Coronary artery (tissue), 2 donors: ENCODE measurements around the gene ADGRG6.
A peak's percentile ranks its signal among the peaks of the same experiment; 100 is the strongest.

Experiments used
- DNase-seq: peaks from one replicate; pipeline ENCODE4 v3.0.0-alpha.2; 2017; ENCODE audit warnings: low spot score
- H3K27ac ChIP-seq, 2 donors: fragments of 200-600 bp; sonication (generic); one replicate each; pipeline ENCODE4 v1.5.1; 2016 to 2019
- H3K4me3 ChIP-seq: fragments of 200-600 bp; sonication (generic); 2 replicates; pipeline ENCODE4 v1.5.1; 2016; ENCODE audit warnings: mild to moderate bottlenecking, moderate library complexity
- CTCF ChIP-seq: fragments of 200-600 bp; sonication (generic); IDR thresholded peaks from one replicate; pipeline ENCODE4 v1.5.1; 2019; ENCODE audit warnings: antibody characterized with exemption

The ADGRG6 gene

GRCh38 chr6:142297605-142297995, 4.2 kb upstream of the ADGRG6 start:
- no peak for TF ChIP-seq CTCF
- Histone ChIP-seq H3K4me3 (no peak overlapping the region), H3K27ac (no peak overlapping the region)
- DNase-seq = no peak

- TF ChIP-seq CTCF = no peak
- Histone ChIP-seq H3K4me3 (no peak overlapping the region), H3K27ac (no peak overlapping the region)
- no peak for DNase-seq
These were observed 3.6 kb upstream of the ADGRG6 start for GRCh38 chr6:142297996-142298753.

- no peak for DNase-seq
- H3K4me3 ChIP-seq = no peak overlapping the region
- H3K27ac ChIP-seq = no peak overlapping the region
- no peak for TF ChIP-seq CTCF
These were observed 1.5 kb upstream of the ADGRG6 start for GRCh38 chr6:142300302-142300701.

GRCh38 chr6:142300758-142301650, 803 bp upstream of the ADGRG6 start:
- no peak for DNase-seq
- peak overlapping the region; percentile 74 for H3K4me3 ChIP-seq
- peak overlapping the region in 1 of 2 donors; percentile 69 for H3K27ac ChIP-seq
- no peak for TF ChIP-seq CTCF

- H3K27ac ChIP-seq = peak overlapping the region in 1 of 2 donors; percentile 69
- peak overlapping the region; percentile 74 for H3K4me3 ChIP-seq
- no peak for DNase-seq
- no peak for TF ChIP-seq CTCF
These were observed 791 bp downstream of the ADGRG6 start for GRCh38 chr6:142302421-142303175.

GRCh38 chr6:142303176-142303533, 1.3 kb downstream of the ADGRG6 start:
- no peak overlapping the region for H3K27ac ChIP-seq
- no peak overlapping the region for H3K4me3 ChIP-seq

More at GRCh38 chr6:142303176-142303533, 1.3 kb downstream of the ADGRG6 start:
- no peak for TF ChIP-seq CTCF
- DNase-seq = no peak
